ENCODE measurements around the gene CORO7.

DNA sequence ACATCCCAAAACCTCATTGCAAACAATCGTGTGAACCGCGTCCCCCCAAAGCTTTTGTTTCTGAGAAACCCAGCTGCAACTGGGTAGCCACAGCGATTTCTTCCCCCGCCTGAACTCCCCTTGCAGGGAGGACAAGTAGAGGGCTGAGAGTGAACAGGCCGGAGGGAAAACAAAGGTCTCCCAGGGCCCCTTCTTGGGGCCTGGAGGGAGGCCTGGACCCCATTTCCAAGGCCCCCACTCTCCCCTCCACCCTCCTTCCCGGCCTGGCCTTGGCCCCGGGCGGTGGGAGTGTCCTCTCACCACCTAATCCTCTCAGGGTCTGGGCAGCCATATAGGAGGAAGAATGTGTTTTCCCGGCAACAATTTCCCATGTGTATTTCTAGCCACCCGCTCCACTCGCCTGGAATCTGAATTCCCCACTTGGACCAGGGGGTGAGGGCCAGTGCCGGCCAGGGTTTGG, 97.9 kb downstream of the CORO7 start:
- TF ChIP-seq, protein P1, sequence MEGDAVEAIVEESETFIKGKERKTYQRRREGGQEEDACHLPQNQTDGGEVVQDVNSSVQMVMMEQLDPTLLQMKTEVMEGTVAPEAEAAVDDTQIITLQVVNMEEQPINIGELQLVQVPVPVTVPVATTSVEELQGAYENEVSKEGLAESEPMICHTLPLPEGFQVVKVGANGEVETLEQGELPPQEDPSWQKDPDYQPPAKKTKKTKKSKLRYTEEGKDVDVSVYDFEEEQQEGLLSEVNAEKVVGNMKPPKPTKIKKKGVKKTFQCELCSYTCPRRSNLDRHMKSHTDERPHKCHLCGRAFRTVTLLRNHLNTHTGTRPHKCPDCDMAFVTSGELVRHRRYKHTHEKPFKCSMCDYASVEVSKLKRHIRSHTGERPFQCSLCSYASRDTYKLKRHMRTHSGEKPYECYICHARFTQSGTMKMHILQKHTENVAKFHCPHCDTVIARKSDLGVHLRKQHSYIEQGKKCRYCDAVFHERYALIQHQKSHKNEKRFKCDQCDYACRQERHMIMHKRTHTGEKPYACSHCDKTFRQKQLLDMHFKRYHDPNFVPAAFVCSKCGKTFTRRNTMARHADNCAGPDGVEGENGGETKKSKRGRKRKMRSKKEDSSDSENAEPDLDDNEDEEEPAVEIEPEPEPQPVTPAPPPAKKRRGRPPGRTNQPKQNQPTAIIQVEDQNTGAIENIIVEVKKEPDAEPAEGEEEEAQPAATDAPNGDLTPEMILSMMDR (IDR thresholded peaks at IDR 0.05; ENCODE audit: low read depth, low read length) = no peak
- no peak for TF ChIP-seq POLR2A (IDR thresholded peaks at IDR 0.05; ENCODE audit: extremely low read depth, insufficient read length)

All from NB4 (cell line).